Endodermal cell (in vitro differentiated cells): Measurements from ENCODE around the gene FASN. TPM values are rescaled to one million over a fixed set of nuclear protein-coding genes. Genes with fewer than 3 reads are reported as not detected.

Experiments
- DNase-seq: peaks from one replicate; pipeline ENCODE4 v3.0.0-alpha.2; 2017
- H3K27ac ChIP-seq: 2 replicates; pipeline ENCODE4 v1.5.1; 2013; ENCODE audit warnings: mild to moderate bottlenecking, low read depth, low read length, moderate library complexity
- H3K27me3 ChIP-seq: 2 replicates; pipeline ENCODE4 v1.6.1; 2013; ENCODE audit warnings: mild to moderate bottlenecking, low read length, moderate library complexity; ENCODE audit not compliant: insufficient read depth, control insufficient read depth, poor library complexity, severe bottlenecking
- H3K36me3 ChIP-seq: 2 replicates; pipeline ENCODE4 v1.7.0; 2013; ENCODE audit warnings: mild to moderate bottlenecking, low read length, moderate library complexity; ENCODE audit not compliant: control insufficient read depth, insufficient read depth
- H3K4me1 ChIP-seq: one replicate; pipeline ENCODE4 v1.7.0; 2013; ENCODE audit warnings: low read length; ENCODE audit not compliant: control insufficient read depth, insufficient read depth
- H3K4me3 ChIP-seq: 2 replicates; pipeline ENCODE4 v1.5.1; 2013; ENCODE audit warnings: mild to moderate bottlenecking, low read length, moderate library complexity
- H3K9ac ChIP-seq: 2 replicates; pipeline ENCODE4 v1.6.1; 2013; ENCODE audit warnings: mild to moderate bottlenecking, low read length, moderate library complexity; ENCODE audit not compliant: poor library complexity, severe bottlenecking; ENCODE audit errors: extremely low read depth
- H3K9me3 ChIP-seq: 2 replicates; pipeline ENCODE4 v1.6.1; 2013; ENCODE audit warnings: mild to moderate bottlenecking, low read length, moderate library complexity; ENCODE audit not compliant: control insufficient read depth
- H3K27ac Mint-ChIP-seq: 2 replicates; pipeline ENCODE4 v1.8.0; 2020; ENCODE audit warnings: mixed read lengths
- H3K27me3 Mint-ChIP-seq: 2 replicates; pipeline ENCODE4 v1.8.0; 2021; ENCODE audit warnings: mild to moderate bottlenecking, mixed read lengths; ENCODE audit not compliant: insufficient read depth
- H3K36me3 Mint-ChIP-seq: 2 replicates; pipeline ENCODE4 v1.8.0; 2020; ENCODE audit warnings: low read depth, mixed read lengths
- H3K4me1 Mint-ChIP-seq: 2 replicates; pipeline ENCODE4 v1.8.0; 2020; ENCODE audit warnings: mixed read lengths
- H3K4me3 Mint-ChIP-seq: 2 replicates; pipeline ENCODE4 v1.8.0; 2020; ENCODE audit warnings: mild to moderate bottlenecking, moderate library complexity, mixed read lengths
- H3K9me3 Mint-ChIP-seq: 2 replicates; pipeline ENCODE4 v1.8.0; 2020; ENCODE audit warnings: mild to moderate bottlenecking, mixed read lengths
- WGBS, 2 experiments: methylation state at CpG; one replicate each; pipeline versions ENCODE4 v1.1.5 to v1.1.7; 2013; ENCODE audit warnings: missing lambda C conversion rate in 2 of 2, mixed read lengths in 1 of 2; ENCODE audit not compliant: insufficient coverage in 1 of 2, insufficient read length in 1 of 2; 5-methylcytosine and 5-hydroxymethylcytosine counted together
- total RNA-seq, 2 donors: library from RNA; stranded (reverse); fragmentation: NEBNext Ultra II Directional in 1 of 2; extraction: Animal tissue kit (Norgen Biotek cat#: 25700) in 1 of 2; gene quantifications; 2 replicates in 1 of 2; 3 replicates in 1 of 2; pipeline ENCODE4 v1.2.1, GENCODE V29; 2021
- TF ChIP-seq, protein P1 (sequence below): fragments of 200-600 bp; sonication (generic); conservative IDR thresholded peaks from 2 replicates; pipeline ENCODE4 v1.5.0; 2021; ENCODE audit warnings: antibody characterized with exemption, mild to moderate bottlenecking

Gene FASN
- total RNA-seq, 2 donors from 2014 or later = 371 to 498 TPM

DNA sequence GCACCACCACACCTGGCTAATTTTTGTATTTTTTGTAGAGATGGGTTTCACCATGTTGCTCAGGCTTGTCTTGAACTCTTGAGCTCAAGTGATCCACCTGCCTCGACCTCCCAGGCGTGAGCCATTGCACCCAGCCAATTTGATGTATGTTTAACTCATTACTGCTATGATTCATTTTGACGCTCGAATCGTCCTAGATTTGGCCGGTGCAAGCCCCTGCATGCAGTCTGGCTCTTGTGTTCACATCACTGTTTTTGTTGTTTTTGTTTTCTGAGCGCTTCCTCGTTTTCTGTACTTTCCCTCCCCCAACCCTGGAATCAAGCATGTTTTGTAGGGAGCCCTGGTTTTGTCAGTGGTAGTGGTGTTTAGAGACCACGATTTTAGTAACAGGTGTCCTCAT is 24.6 kb downstream of the FASN start:
- no peak overlapping the region for H3K27ac ChIP-seq
- no peaks in the 10 kb centered on the region for H3K9me3 ChIP-seq
- TF ChIP-seq, protein P1, sequence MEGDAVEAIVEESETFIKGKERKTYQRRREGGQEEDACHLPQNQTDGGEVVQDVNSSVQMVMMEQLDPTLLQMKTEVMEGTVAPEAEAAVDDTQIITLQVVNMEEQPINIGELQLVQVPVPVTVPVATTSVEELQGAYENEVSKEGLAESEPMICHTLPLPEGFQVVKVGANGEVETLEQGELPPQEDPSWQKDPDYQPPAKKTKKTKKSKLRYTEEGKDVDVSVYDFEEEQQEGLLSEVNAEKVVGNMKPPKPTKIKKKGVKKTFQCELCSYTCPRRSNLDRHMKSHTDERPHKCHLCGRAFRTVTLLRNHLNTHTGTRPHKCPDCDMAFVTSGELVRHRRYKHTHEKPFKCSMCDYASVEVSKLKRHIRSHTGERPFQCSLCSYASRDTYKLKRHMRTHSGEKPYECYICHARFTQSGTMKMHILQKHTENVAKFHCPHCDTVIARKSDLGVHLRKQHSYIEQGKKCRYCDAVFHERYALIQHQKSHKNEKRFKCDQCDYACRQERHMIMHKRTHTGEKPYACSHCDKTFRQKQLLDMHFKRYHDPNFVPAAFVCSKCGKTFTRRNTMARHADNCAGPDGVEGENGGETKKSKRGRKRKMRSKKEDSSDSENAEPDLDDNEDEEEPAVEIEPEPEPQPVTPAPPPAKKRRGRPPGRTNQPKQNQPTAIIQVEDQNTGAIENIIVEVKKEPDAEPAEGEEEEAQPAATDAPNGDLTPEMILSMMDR = no peak
- Mint-ChIP-seq H3K4me3 (no peak overlapping the region), H3K4me1 (no peaks in the 10 kb centered on the region), H3K36me3 (peaks cover 3% of the 10 kb centered on the region), H3K27me3 (peaks cover 22% of the 10 kb centered on the region), H3K27ac (no peak overlapping the region), H3K9me3 (no peaks in the 10 kb centered on the region)
- H3K4me1 ChIP-seq = no peaks in the 10 kb centered on the region
- DNase-seq = no peak
- H3K27me3 ChIP-seq = peaks cover 10% of the 10 kb centered on the region
- H3K36me3 ChIP-seq = no peaks in the 10 kb centered on the region
- WGBS, 2 experiments = 85 to 89% methylated on average over 7 to 9 of the region's 9 CpGs
- H3K4me3 ChIP-seq = no peak overlapping the region
- H3K9ac ChIP-seq = no peak overlapping the region

DNA sequence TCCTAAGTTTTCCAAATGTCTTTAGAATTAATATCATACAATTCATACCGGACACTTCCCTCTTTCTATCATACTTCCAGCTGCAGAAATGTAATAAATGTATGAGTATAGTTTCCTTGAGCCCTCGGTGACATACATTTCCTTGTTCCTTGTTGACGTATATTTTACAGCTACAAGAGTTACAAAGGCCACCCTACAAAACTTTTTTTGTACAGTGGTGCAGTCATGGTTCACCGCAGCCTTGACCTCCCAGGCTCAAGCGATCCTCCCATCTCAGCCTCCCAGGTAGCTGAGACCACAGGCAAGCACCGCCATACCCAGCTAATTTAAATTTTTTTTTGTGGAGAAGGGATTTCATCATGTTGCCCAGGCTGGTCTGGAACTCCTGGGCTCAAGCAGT is 25.2 kb downstream of the FASN start:
- Histone ChIP-seq H3K27ac (no peak overlapping the region), H3K27me3 (peaks cover 10% of the 10 kb centered on the region), H3K36me3 (no peaks in the 10 kb centered on the region), H3K4me3 (no peak overlapping the region), H3K4me1 (no peaks in the 10 kb centered on the region), H3K9me3 (no peaks in the 10 kb centered on the region), H3K9ac (no peak overlapping the region)
- Mint-ChIP-seq H3K27me3 (peaks cover 22% of the 10 kb centered on the region), H3K4me1 (no peaks in the 10 kb centered on the region), H3K27ac (no peak overlapping the region), H3K9me3 (no peaks in the 10 kb centered on the region), H3K36me3 (no peaks in the 10 kb centered on the region), H3K4me3 (no peak overlapping the region)
- DNase-seq = no peak
- TF ChIP-seq, protein P1 = no peak
- 93 to 94% methylated on average over 3 to 5 of the region's 6 CpGs for WGBS, 2 experiments

DNA sequence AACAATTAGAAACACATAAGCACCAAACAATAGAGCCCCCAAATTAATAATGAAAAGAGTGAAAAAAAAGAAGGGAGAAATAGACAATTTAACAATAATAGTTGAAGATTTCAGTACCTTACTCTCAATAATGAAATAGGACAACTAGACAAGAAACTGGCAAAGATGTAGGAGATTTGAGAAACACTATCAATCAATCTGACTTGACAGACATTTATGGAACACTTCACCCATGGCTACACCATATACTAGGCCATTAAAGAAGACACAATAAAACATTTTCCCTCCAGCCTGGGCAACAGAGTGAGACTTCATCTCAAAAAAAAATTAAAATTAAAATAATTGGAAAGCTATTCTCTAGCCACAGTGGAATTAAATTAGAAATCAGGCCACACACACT is 27.4 kb downstream of the FASN start:
- no peak for DNase-seq
- Histone ChIP-seq H3K4me3 (no peak overlapping the region), H3K9me3 (no peaks in the 10 kb centered on the region), H3K27ac (no peak overlapping the region), H3K9ac (no peak overlapping the region), H3K4me1 (no peaks in the 10 kb centered on the region), H3K27me3 (peaks cover 10% of the 10 kb centered on the region), H3K36me3 (no peaks in the 10 kb centered on the region)
- Mint-ChIP-seq H3K27ac (no peak overlapping the region), H3K4me1 (peaks cover 5% of the 10 kb centered on the region), H3K27me3 (peaks cover 22% of the 10 kb centered on the region), H3K4me3 (no peak overlapping the region), H3K9me3 (no peaks in the 10 kb centered on the region), H3K36me3 (no peaks in the 10 kb centered on the region)
- TF ChIP-seq, protein P1 = no peak
